Activated T-helper 2 cell treated with anti-CD3 and anti-CD28 coated beads, Interferon-gamma antibody, Interleukin-2, Interleukin-4, amounts not matched to agents 10 μg/mL and 5 μg/mL and 100 μg/mL, durations not matched to agents 14 hours and 24 hours and 36 hours (primary cell): ENCODE data around the gene TEAD1. TPM values are rescaled to one million over a fixed set of nuclear protein-coding genes. Genes with fewer than 3 reads are reported as not detected.

Experiments
- DNase-seq: peaks from one replicate; pipeline ENCODE4 v3.0.0; 2021; ENCODE audit warnings: low spot score
- H3K27ac Mint-ChIP-seq: one replicate; pipeline ENCODE4 v1.8.0; 2021; ENCODE audit warnings: mixed read lengths
- H3K27me3 Mint-ChIP-seq: one replicate; pipeline ENCODE4 v1.8.0; 2021; ENCODE audit warnings: low read depth, mixed read lengths
- H3K36me3 Mint-ChIP-seq: one replicate; pipeline ENCODE4 v1.8.0; 2021; ENCODE audit warnings: low read depth, mixed read lengths
- H3K4me1 Mint-ChIP-seq: one replicate; pipeline ENCODE4 v1.8.0; 2021; ENCODE audit warnings: low read depth, mixed read lengths
- H3K4me3 Mint-ChIP-seq: one replicate; pipeline ENCODE4 v1.8.0; 2021; ENCODE audit warnings: low read depth, mild to moderate bottlenecking, moderate library complexity, mixed read lengths
- H3K9me3 Mint-ChIP-seq: one replicate; pipeline ENCODE4 v1.8.0; 2021; ENCODE audit warnings: mixed read lengths
- intact Hi-C: fragments of 100-400 bp; cut with micrococcal nuclease; formaldehyde crosslinking; loops from one replicate; pipeline ENCODE4 v1.15.1; 2023
- total RNA-seq: library from RNA; stranded (reverse); gene quantifications from 2 replicates; pipeline ENCODE4 v1.2.3, GENCODE V29; 2022

The TEAD1 gene
- total RNA-seq, 1 donor from 2014 or later = 1.3 TPM

GRCh38 chr11:12787847-12788246 is 113.6 kb downstream of the TEAD1 start:
- no peaks in the 10 kb centered on the region for H3K4me1 Mint-ChIP-seq
- intact Hi-C loops = no loop called here
- no peaks in the 10 kb centered on the region for H3K9me3 Mint-ChIP-seq
- H3K27ac Mint-ChIP-seq = no peak overlapping the region
- peaks cover 21% of the 10 kb centered on the region for H3K27me3 Mint-ChIP-seq
- DNase-seq = no peak
- no peaks in the 10 kb centered on the region for H3K36me3 Mint-ChIP-seq
- H3K4me3 Mint-ChIP-seq = no peak overlapping the region

GRCh38 chr11:12789054-12789453 is 114.8 kb downstream of the TEAD1 start:
- no peak overlapping the region for H3K27ac Mint-ChIP-seq
- H3K4me1 Mint-ChIP-seq = no peaks in the 10 kb centered on the region
- peaks cover 14% of the 10 kb centered on the region for H3K27me3 Mint-ChIP-seq
- H3K9me3 Mint-ChIP-seq = no peaks in the 10 kb centered on the region
- no peak overlapping the region for H3K4me3 Mint-ChIP-seq
- intact Hi-C loops = no loop called here
- H3K36me3 Mint-ChIP-seq = no peaks in the 10 kb centered on the region
- no peak for DNase-seq

GRCh38 chr11:12789596-12790215 is 115.5 kb downstream of the TEAD1 start:
- Mint-ChIP-seq H3K27me3 (peaks cover 14% of the 10 kb centered on the region), H3K4me1 (no peaks in the 10 kb centered on the region), H3K9me3 (no peaks in the 10 kb centered on the region), H3K36me3 (no peaks in the 10 kb centered on the region), H3K27ac (no peak overlapping the region), H3K4me3 (no peak overlapping the region)
- no peak for DNase-seq
- intact Hi-C loops = no loop called here

- H3K4me3 Mint-ChIP-seq = no peak overlapping the region
- H3K9me3 Mint-ChIP-seq = no peaks in the 10 kb centered on the region
- H3K36me3 Mint-ChIP-seq = no peaks in the 10 kb centered on the region
- intact Hi-C loops = no loop called here
- no peaks in the 10 kb centered on the region for H3K4me1 Mint-ChIP-seq
- peaks cover 14% of the 10 kb centered on the region for H3K27me3 Mint-ChIP-seq
- H3K27ac Mint-ChIP-seq = no peak overlapping the region
- no peak for DNase-seq
Measured at GRCh38 chr11:12790861-12791616, 116.8 kb downstream of the TEAD1 start.

GRCh38 chr11:12792018-12792417 is 117.8 kb downstream of the TEAD1 start:
- intact Hi-C loops = no loop called here
- H3K9me3 Mint-ChIP-seq = no peaks in the 10 kb centered on the region
- no peak for DNase-seq
- no peak overlapping the region for H3K27ac Mint-ChIP-seq
- H3K36me3 Mint-ChIP-seq = no peaks in the 10 kb centered on the region
- no peak overlapping the region for H3K4me3 Mint-ChIP-seq
- peaks cover 11% of the 10 kb centered on the region for H3K27me3 Mint-ChIP-seq
- no peaks in the 10 kb centered on the region for H3K4me1 Mint-ChIP-seq

GRCh38 chr11:12792590-12792989 is 118.4 kb downstream of the TEAD1 start:
- Mint-ChIP-seq H3K9me3 (no peaks in the 10 kb centered on the region), H3K4me1 (no peaks in the 10 kb centered on the region), H3K27me3 (peaks cover 11% of the 10 kb centered on the region), H3K4me3 (no peak overlapping the region), H3K27ac (no peak overlapping the region), H3K36me3 (no peaks in the 10 kb centered on the region)
- no peak for DNase-seq
- intact Hi-C loops = no loop called here

GRCh38 chr11:12793065-12793464 is 118.8 kb downstream of the TEAD1 start:
- Mint-ChIP-seq H3K27ac (no peak overlapping the region), H3K36me3 (no peaks in the 10 kb centered on the region), H3K27me3 (peaks cover 15% of the 10 kb centered on the region), H3K4me1 (no peaks in the 10 kb centered on the region), H3K4me3 (no peak overlapping the region), H3K9me3 (no peaks in the 10 kb centered on the region)
- no peak for DNase-seq
- intact Hi-C loops = no loop called here

- Mint-ChIP-seq H3K36me3 (no peaks in the 10 kb centered on the region), H3K9me3 (no peaks in the 10 kb centered on the region), H3K27me3 (peaks cover 19% of the 10 kb centered on the region), H3K4me3 (no peak overlapping the region), H3K4me1 (no peaks in the 10 kb centered on the region), H3K27ac (no peak overlapping the region)
- DNase-seq = no peak
- intact Hi-C loops = no loop called here
Measured at GRCh38 chr11:12793506-12793905, 119.3 kb downstream of the TEAD1 start.

- Mint-ChIP-seq H3K27me3 (peaks cover 30% of the 10 kb centered on the region), H3K4me3 (no peak overlapping the region), H3K4me1 (no peaks in the 10 kb centered on the region), H3K9me3 (no peaks in the 10 kb centered on the region), H3K27ac (no peak overlapping the region), H3K36me3 (no peaks in the 10 kb centered on the region)
- intact Hi-C loops = no loop called here
- DNase-seq = no peak
Measured at GRCh38 chr11:12794576-12795230, 120.5 kb downstream of the TEAD1 start.

- intact Hi-C loops = no loop called here
- Mint-ChIP-seq H3K27me3 (peaks cover 44% of the 10 kb centered on the region), H3K27ac (no peak overlapping the region), H3K4me3 (no peak overlapping the region), H3K36me3 (no peaks in the 10 kb centered on the region), H3K4me1 (no peaks in the 10 kb centered on the region), H3K9me3 (no peaks in the 10 kb centered on the region)
- no peak for DNase-seq
Measured at GRCh38 chr11:12797996-12798395, 123.8 kb downstream of the TEAD1 start.

- DNase-seq = no peak
- intact Hi-C loops = no loop called here
- Mint-ChIP-seq H3K9me3 (no peaks in the 10 kb centered on the region), H3K27me3 (peaks cover 46% of the 10 kb centered on the region), H3K36me3 (no peaks in the 10 kb centered on the region), H3K4me3 (no peak overlapping the region), H3K4me1 (no peaks in the 10 kb centered on the region), H3K27ac (no peak overlapping the region)
Measured at GRCh38 chr11:12798609-12799011, 124.4 kb downstream of the TEAD1 start.

- no peak for DNase-seq
- peaks cover 48% of the 10 kb centered on the region for H3K27me3 Mint-ChIP-seq
- no peak overlapping the region for H3K4me3 Mint-ChIP-seq
- no peaks in the 10 kb centered on the region for H3K9me3 Mint-ChIP-seq
- no peaks in the 10 kb centered on the region for H3K4me1 Mint-ChIP-seq
- no peak overlapping the region for H3K27ac Mint-ChIP-seq
- intact Hi-C loops = no loop called here
- no peaks in the 10 kb centered on the region for H3K36me3 Mint-ChIP-seq
Measured at GRCh38 chr11:12799334-12799835, 125.2 kb downstream of the TEAD1 start.
